Smooth muscle cell of the brain vasculature (primary cell): ENCODE results near the gene ZMYND8.

Experiments used
- DNase-seq: peaks from one replicate; pipeline ENCODE4 v3.0.0-alpha.2; 2012; ENCODE audit warnings: low read depth, low spot score

ZMYND8 gene

GRCh38 chr20:47353692-47354463, 2.6 kb downstream of the ZMYND8 start:
- no peak for DNase-seq

GRCh38 chr20:47353239-47353691, 3.2 kb downstream of the ZMYND8 start:
- DNase-seq: no peak

GRCh38 chr20:47352332-47353238, 3.9 kb downstream of the ZMYND8 start:
- no peak for DNase-seq

- DNase-seq: no peak
Measured at GRCh38 chr20:47351643-47352331, 4.7 kb downstream of the ZMYND8 start.

- DNase-seq: no peak
Measured at GRCh38 chr20:47350691-47351545, 5.6 kb downstream of the ZMYND8 start.

- no peak for DNase-seq
Measured at GRCh38 chr20:47350181-47350550, 6.3 kb downstream of the ZMYND8 start.

- DNase-seq: no peak
Measured at GRCh38 chr20:47349365-47350180, 6.9 kb downstream of the ZMYND8 start.

GRCh38 chr20:47348539-47349142, 7.9 kb downstream of the ZMYND8 start:
- no peak for DNase-seq

GRCh38 chr20:47347661-47348435, 8.7 kb downstream of the ZMYND8 start:
- no peak for DNase-seq

- no peak for DNase-seq
Measured at GRCh38 chr20:47346172-47346571, 10.3 kb downstream of the ZMYND8 start.

- DNase-seq: no peak
Measured at GRCh38 chr20:47345214-47345613, 11.3 kb downstream of the ZMYND8 start.

GRCh38 chr20:47343007-47343472, 13.5 kb downstream of the ZMYND8 start:
- no peak for DNase-seq

GRCh38 chr20:47338131-47338628, 18.3 kb downstream of the ZMYND8 start:
- DNase-seq: no peak

GRCh38 chr20:47337413-47337812, 19.1 kb downstream of the ZMYND8 start:
- DNase-seq: no peak

- DNase-seq: no peak
Measured at GRCh38 chr20:47336129-47336754, 20.3 kb downstream of the ZMYND8 start.

GRCh38 chr20:47335251-47336128, 21.0 kb downstream of the ZMYND8 start:
- DNase-seq: no peak

- peak; percentile 92 for DNase-seq
Measured at GRCh38 chr20:47334022-47334551, 22.4 kb downstream of the ZMYND8 start.
